ENCODE results near the gene NR3C2. TPM values are rescaled to one million over a fixed set of nuclear protein-coding genes. Genes with fewer than 3 reads are reported as not detected.

NR3C2 gene
- total and polyA plus RNA-seq, 2 experiments from 2014 or later, result 1.2 to 3.0 TPM

DNA sequence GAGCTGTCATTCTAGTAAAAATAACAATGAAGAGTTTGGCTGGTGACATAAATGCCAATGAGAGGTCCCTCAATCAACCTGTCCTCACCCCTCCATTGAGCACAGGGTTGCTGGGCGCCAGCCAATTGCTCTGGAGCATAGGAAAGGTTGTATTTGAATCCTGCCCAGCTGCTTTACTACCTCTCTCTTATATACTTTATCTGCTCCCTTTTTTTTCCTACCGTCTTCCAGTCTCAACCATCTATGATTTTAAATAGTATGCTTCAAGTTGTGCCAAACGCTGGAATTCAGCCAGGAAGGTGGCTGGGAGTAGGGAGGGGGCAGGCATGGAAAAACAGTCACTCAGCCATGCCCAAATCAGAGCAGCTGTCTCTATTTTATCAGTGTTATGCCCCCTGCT is 153.8 kb downstream of the NR3C2 start (continued):
- TF ChIP-seq, protein P1, sequence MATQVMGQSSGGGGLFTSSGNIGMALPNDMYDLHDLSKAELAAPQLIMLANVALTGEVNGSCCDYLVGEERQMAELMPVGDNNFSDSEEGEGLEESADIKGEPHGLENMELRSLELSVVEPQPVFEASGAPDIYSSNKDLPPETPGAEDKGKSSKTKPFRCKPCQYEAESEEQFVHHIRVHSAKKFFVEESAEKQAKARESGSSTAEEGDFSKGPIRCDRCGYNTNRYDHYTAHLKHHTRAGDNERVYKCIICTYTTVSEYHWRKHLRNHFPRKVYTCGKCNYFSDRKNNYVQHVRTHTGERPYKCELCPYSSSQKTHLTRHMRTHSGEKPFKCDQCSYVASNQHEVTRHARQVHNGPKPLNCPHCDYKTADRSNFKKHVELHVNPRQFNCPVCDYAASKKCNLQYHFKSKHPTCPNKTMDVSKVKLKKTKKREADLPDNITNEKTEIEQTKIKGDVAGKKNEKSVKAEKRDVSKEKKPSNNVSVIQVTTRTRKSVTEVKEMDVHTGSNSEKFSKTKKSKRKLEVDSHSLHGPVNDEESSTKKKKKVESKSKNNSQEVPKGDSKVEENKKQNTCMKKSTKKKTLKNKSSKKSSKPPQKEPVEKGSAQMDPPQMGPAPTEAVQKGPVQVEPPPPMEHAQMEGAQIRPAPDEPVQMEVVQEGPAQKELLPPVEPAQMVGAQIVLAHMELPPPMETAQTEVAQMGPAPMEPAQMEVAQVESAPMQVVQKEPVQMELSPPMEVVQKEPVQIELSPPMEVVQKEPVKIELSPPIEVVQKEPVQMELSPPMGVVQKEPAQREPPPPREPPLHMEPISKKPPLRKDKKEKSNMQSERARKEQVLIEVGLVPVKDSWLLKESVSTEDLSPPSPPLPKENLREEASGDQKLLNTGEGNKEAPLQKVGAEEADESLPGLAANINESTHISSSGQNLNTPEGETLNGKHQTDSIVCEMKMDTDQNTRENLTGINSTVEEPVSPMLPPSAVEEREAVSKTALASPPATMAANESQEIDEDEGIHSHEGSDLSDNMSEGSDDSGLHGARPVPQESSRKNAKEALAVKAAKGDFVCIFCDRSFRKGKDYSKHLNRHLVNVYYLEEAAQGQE (IDR thresholded peaks at IDR 0.05; ENCODE audit: unreplicated experiment), result no peak
- no peak for TF ChIP-seq EZH2 (IDR thresholded peaks at IDR 0.05; ENCODE audit: low read depth, unreplicated experiment)

DNA sequence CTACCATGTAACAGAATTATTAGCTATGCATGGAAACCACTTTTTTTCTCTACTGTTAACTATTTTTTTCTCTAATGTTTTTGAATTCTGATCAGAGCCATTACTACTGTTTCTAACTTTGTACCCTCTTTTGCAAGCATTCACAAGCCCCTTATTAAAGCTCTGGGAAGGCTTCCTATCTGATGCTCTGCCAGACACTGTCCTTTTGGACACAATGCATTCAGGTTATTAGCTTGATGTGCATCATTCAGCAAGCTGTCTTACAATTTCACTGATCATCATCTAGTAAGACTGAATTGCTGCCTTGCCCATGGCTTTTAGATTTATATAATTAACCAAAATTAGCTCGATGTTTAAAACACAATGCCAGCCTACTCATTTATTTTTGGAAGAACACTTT is 155.1 kb downstream of the NR3C2 start:
- Mint-ChIP-seq H3K9me3 (no peaks in the 10 kb centered on the region), H3K4me3 (no peak overlapping the region), H3K27me3 (ENCODE audit: insufficient read depth, low read depth, poor library complexity) (no peaks in the 10 kb centered on the region), H3K36me3 (ENCODE audit: low read depth) (no peaks in the 10 kb centered on the region), H3K27ac (no peak overlapping the region), H3K4me1 (peaks cover 4% of the 10 kb centered on the region; the same call in 2 of the 3 replicates)
- no peak overlapping the region for H3K27ac ChIP-seq (ENCODE audit: low read depth)
- no peaks in the 10 kb centered on the region for H4K20me1 ChIP-seq (replicated peaks; ENCODE audit: insufficient read depth)
- H3K36me3 ChIP-seq (ENCODE audit: insufficient read depth), result no peaks in the 10 kb centered on the region
- H3K4me1 ChIP-seq (ENCODE audit: insufficient read depth), result no peaks in the 10 kb centered on the region
- H2AFZ ChIP-seq, result no peak overlapping the region
- DNase-seq (ENCODE audit: low spot score) (no peak), ATAC-seq (no peak)
- no peaks in the 10 kb centered on the region for H3K27me3 ChIP-seq (ENCODE audit: insufficient read depth)
- H3K9me2 ChIP-seq (ENCODE audit: insufficient read depth), result no peaks in the 10 kb centered on the region
- no peak overlapping the region for H3K4me2 ChIP-seq
- H3F3A ChIP-seq (replicated peaks; ENCODE audit: low read depth), result no peaks in the 10 kb centered on the region
- no peak overlapping the region for H3K4me3 ChIP-seq
- no peaks in the 10 kb centered on the region for H3K79me2 ChIP-seq (replicated peaks; ENCODE audit: insufficient read depth)
- TF ChIP-seq STAT1 (IDR thresholded peaks at IDR 0.05; ENCODE audit: unreplicated experiment), result no peak
- TF ChIP-seq ZNF114 (CRISPR knock-in tag; IDR thresholded peaks at IDR 0.05), result no peak
- TF ChIP-seq, protein P2, sequence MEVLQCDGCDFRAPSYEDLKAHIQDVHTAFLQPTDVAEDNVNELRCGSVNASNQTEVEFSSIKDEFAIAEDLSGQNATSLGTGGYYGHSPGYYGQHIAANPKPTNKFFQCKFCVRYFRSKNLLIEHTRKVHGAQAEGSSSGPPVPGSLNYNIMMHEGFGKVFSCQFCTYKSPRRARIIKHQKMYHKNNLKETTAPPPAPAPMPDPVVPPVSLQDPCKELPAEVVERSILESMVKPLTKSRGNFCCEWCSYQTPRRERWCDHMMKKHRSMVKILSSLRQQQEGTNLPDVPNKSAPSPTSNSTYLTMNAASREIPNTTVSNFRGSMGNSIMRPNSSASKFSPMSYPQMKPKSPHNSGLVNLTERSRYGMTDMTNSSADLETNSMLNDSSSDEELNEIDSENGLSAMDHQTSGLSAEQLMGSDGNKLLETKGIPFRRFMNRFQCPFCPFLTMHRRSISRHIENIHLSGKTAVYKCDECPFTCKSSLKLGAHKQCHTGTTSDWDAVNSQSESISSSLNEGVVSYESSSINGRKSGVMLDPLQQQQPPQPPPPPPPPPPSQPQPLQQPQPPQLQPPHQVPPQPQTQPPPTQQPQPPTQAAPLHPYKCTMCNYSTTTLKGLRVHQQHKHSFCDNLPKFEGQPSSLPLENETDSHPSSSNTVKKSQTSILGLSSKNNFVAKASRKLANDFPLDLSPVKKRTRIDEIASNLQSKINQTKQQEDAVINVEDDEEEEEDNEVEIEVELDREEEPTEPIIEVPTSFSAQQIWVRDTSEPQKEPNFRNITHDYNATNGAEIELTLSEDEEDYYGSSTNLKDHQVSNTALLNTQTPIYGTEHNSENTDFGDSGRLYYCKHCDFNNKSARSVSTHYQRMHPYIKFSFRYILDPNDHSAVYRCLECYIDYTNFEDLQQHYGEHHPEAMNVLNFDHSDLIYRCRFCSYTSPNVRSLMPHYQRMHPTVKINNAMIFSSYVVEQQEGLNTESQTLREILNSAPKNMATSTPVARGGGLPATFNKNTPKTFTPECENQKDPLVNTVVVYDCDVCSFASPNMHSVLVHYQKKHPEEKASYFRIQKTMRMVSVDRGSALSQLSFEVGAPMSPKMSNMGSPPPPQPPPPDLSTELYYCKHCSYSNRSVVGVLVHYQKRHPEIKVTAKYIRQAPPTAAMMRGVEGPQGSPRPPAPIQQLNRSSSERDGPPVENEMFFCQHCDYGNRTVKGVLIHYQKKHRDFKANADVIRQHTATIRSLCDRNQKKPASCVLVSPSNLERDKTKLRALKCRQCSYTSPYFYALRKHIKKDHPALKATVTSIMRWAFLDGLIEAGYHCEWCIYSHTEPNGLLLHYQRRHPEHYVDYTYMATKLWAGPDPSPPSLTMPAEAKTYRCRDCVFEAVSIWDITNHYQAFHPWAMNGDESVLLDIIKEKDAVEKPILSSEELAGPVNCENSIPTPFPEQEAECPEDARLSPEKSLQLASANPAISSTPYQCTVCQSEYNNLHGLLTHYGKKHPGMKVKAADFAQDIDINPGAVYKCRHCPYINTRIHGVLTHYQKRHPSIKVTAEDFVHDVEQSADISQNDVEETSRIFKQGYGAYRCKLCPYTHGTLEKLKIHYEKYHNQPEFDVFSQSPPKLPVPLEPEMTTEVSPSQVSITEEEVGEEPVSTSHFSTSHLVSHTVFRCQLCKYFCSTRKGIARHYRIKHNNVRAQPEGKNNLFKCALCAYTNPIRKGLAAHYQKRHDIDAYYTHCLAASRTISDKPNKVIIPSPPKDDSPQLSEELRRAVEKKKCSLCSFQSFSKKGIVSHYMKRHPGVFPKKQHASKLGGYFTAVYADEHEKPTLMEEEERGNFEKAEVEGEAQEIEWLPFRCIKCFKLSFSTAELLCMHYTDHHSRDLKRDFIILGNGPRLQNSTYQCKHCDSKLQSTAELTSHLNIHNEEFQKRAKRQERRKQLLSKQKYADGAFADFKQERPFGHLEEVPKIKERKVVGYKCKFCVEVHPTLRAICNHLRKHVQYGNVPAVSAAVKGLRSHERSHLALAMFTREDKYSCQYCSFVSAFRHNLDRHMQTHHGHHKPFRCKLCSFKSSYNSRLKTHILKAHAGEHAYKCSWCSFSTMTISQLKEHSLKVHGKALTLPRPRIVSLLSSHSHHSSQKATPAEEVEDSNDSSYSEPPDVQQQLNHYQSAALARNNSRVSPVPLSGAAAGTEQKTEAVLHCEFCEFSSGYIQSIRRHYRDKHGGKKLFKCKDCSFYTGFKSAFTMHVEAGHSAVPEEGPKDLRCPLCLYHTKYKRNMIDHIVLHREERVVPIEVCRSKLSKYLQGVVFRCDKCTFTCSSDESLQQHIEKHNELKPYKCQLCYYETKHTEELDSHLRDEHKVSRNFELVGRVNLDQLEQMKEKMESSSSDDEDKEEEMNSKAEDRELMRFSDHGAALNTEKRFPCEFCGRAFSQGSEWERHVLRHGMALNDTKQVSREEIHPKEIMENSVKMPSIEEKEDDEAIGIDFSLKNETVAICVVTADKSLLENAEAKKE (CRISPR knock-in tag; IDR thresholded peaks at IDR 0.05), result no peak
- TF ChIP-seq JUNB (IDR thresholded peaks at IDR 0.05; ENCODE audit: unreplicated experiment), result no peak
- TF ChIP-seq, protein P1 (IDR thresholded peaks at IDR 0.05; ENCODE audit: unreplicated experiment), result no peak
- no peak for TF ChIP-seq EZH2phosphoT487 (IDR thresholded peaks at IDR 0.05; ENCODE audit: unreplicated experiment)
- no peak for TF ChIP-seq CREB1 (CRISPR knock-in tag; IDR thresholded peaks at IDR 0.05; ENCODE audit: low read depth)
- no peak for TF ChIP-seq NANOG (IDR thresholded peaks at IDR 0.05; ENCODE audit: borderline replicate concordance)
- TF ChIP-seq EZH2 (IDR thresholded peaks at IDR 0.05; ENCODE audit: low read depth, unreplicated experiment), result no peak
- TF ChIP-seq, protein P3, sequence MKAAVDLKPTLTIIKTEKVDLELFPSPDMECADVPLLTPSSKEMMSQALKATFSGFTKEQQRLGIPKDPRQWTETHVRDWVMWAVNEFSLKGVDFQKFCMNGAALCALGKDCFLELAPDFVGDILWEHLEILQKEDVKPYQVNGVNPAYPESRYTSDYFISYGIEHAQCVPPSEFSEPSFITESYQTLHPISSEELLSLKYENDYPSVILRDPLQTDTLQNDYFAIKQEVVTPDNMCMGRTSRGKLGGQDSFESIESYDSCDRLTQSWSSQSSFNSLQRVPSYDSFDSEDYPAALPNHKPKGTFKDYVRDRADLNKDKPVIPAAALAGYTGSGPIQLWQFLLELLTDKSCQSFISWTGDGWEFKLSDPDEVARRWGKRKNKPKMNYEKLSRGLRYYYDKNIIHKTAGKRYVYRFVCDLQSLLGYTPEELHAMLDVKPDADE (IDR thresholded peaks at IDR 0.05), result no peak
- TF ChIP-seq ZNF331 (CRISPR knock-in tag; IDR thresholded peaks at IDR 0.05; ENCODE audit: low read depth), result no peak
